ENCODE measurements around the gene INSC. TPM values are rescaled to one million over a fixed set of nuclear protein-coding genes. Genes with fewer than 3 reads are reported as not detected.

Gene INSC
- total and polyA plus RNA-seq, 9 of the 15 experiments (the other 6 are each of a cell fraction or from before 2014, with no cell fraction given): not detected

GRCh38 chr11:15208378-15209222, 93.9 kb downstream of the INSC start (continued):
- no peak for TF ChIP-seq CHD1 (IDR thresholded peaks at IDR 0.05; ENCODE audit: low read length)
- no peak for TF ChIP-seq RBM39 (optimal IDR thresholded peaks at IDR 0.05; ENCODE audit: low read depth, low read length)
- no peak for TF ChIP-seq ZBTB5 (IDR thresholded peaks at IDR 0.05)

GRCh38 chr11:15212876-15213275, 98.2 kb downstream of the INSC start:
- Histone ChIP-seq H3K9me3 (replicated peaks; ENCODE audit: control insufficient read depth, insufficient read depth, low read depth, low read length) (no peaks in the 10 kb centered on the region), H3K79me2 (ENCODE audit: control insufficient read depth, insufficient read depth, low read length) (no peaks in the 10 kb centered on the region), H4K20me1 (replicated peaks; ENCODE audit: control insufficient read depth, insufficient read depth, low read length) (no peaks in the 10 kb centered on the region; the same call in 1 of the 2 replicates), H3K9me1 (ENCODE audit: control insufficient read depth, insufficient read depth, low read length) (no peaks in the 10 kb centered on the region), H2AFZ (ENCODE audit: low read depth, low read length) (no peak overlapping the region), H3K4me3 (no peak overlapping the region), H3K36me3 (ENCODE audit: control insufficient read depth, insufficient read depth, low read length) (no peaks in the 10 kb centered on the region), H3K27me3 (ENCODE audit: control insufficient read depth in 2 of 2, insufficient read depth in 2 of 2, low read length in 2 of 2) (no peaks in the 10 kb centered on the region), H3K4me1 (replicated peaks in 1 of 2; ENCODE audit: control insufficient read depth in 2 of 2, insufficient read depth in 2 of 2, low read length in 2 of 2) (no peaks in the 10 kb centered on the region), H3K4me2 (ENCODE audit: insufficient read depth, low read length) (no peak overlapping the region), H3K27ac (ENCODE audit: extremely low read depth, low read depth, low read length) (no peak overlapping the region), H3K9ac (ENCODE audit: insufficient read depth in 1 of 2, low read depth in 2 of 2, low read length in 2 of 2) (no peak overlapping the region)
- POLR2A ChIA-PET: no interaction called here
- CTCF ChIA-PET (ENCODE audit: low intra/inter-chr PET ratio): no interaction called here
- no peak for FAIRE-seq
- in situ Hi-C loops (cut with MboI): no loop called here
- intact Hi-C loops (cut with micrococcal nuclease): no loop called here
- 0% methylated on average over 4 of the region's 4 CpGs for WGBS (ENCODE audit: insufficient coverage, low coverage, missing lambda C conversion rate)
- DNase-seq (ENCODE audit: extremely low read depth in 1 of 4, low spot score in 3 of 4): no peak
- no TSS peak for BruUV-seq (replicated peaks)
- no peak for ATAC-seq
- TF ChIP-seq PPARD (CRISPR knock-in tag; IDR thresholded peaks at IDR 0.05): no peak
- TF ChIP-seq ZNF217 (CRISPR knock-in tag; IDR thresholded peaks at IDR 0.05): no peak
- no peak for TF ChIP-seq ZNF282 (CRISPR knock-in tag; IDR thresholded peaks at IDR 0.05)
- no peak for TF ChIP-seq EP300 (IDR thresholded peaks at IDR 0.05; ENCODE audit: low read length)
- TF ChIP-seq ETV6 (IDR thresholded peaks at IDR 0.05; ENCODE audit: borderline replicate concordance in 1 of 2, low read depth in 2 of 2, low read length in 1 of 2): no peak
- TF ChIP-seq ETV6 (CRISPR knock-in tag; IDR thresholded peaks at IDR 0.05; ENCODE audit: borderline replicate concordance): no peak
- TF ChIP-seq NCOA4 (IDR thresholded peaks at IDR 0.05; ENCODE audit: partially characterized antibody): no peak
- TF ChIP-seq TAF9B (IDR thresholded peaks at IDR 0.05; ENCODE audit: partially characterized antibody): no peak
- TF ChIP-seq EHMT2 (IDR thresholded peaks at IDR 0.05): no peak
- TF ChIP-seq NFIX (CRISPR knock-in tag; IDR thresholded peaks at IDR 0.05; ENCODE audit: low read depth): no peak
- no peak for TF ChIP-seq PCBP2 (IDR thresholded peaks at IDR 0.05; ENCODE audit: low read depth, low read length, poor library complexity, severe bottlenecking)
- no peak for TF ChIP-seq ZBTB34 (CRISPR knock-in tag; IDR thresholded peaks at IDR 0.05)
- TF ChIP-seq MITF (IDR thresholded peaks at IDR 0.05): no peak
- TF ChIP-seq HDAC2 (IDR thresholded peaks at IDR 0.05): no peak
- no peak for TF ChIP-seq GATAD2B (IDR thresholded peaks at IDR 0.05; ENCODE audit: borderline replicate concordance)
